ENCODE results near the gene ODC1.

ODC1 gene

DNA sequence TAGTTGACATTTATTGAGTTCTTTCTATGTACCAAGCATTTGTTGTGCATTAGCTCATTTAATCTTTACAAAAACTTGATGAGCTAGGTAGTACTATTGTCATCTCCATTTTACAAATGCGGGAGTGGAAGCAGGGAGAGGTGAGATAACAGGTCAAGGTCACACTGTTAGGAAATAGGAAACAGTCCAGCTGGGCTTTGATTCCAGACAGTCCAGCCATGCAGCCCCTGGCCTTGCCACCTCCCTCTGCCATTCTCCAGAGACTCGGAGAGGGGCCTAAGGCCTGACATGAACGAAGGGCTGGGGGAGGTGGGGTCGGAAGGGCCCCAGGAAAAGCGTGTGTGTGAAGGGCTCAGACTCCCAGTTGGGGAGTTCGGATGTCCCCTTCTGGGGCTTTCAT is 55.6 kb downstream of the ODC1 start:
- ChIA-PET POLR2A (no interaction called here), CTCF (no interaction called here)
- TF ChIP-seq BHLHE40 (IDR thresholded peaks at IDR 0.05; ENCODE audit: borderline replicate concordance), result no peak
- DNase-seq (ENCODE audit: extremely low spot score), result no peak

GRCh38 chr2:10392100-10392499 is 56.0 kb downstream of the ODC1 start:
- POLR2A ChIA-PET, result no interaction called here
- CTCF ChIA-PET, result interaction anchor here (1.7 kb wide), 1 partner anchor 17 kb away, joined by 5 read pairs; no protein-coding TSS in a partner anchor
- no peak for DNase-seq (ENCODE audit: extremely low spot score)

DNA sequence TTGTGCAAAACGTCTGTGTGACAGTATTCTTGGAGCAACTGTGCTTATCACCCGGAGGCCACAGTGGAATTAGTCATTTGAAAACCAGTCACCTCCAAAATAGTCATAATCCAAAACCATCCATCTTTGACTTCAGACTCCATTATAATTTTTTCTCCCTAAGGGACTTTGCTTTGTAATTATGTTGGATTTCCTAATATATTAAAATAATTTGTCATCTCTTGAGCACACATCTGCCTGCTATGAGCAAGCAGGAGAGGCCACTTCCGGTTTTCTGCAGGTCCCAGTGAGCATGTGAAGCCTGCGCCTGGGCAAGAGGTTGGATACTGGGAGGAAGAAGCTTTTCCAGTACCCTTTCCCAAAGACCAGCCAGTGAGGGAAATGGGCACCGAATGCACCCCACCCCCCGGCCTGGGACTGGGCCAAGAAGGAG is 57.7 kb downstream of the ODC1 start:
- DNase-seq (ENCODE audit: extremely low spot score), result no peak
- TF ChIP-seq BHLHE40 (IDR thresholded peaks at IDR 0.05; ENCODE audit: borderline replicate concordance), result no peak
- TF ChIP-seq FOXM1 (IDR thresholded peaks at IDR 0.05; ENCODE audit: borderline replicate concordance), result no peak
- no peak for TF ChIP-seq FOXK2 (IDR thresholded peaks at IDR 0.05)
- TF ChIP-seq NFRKB (IDR thresholded peaks at IDR 0.05), result no peak
- TF ChIP-seq FOXA1 (IDR thresholded peaks at IDR 0.05), result no peak
- TF ChIP-seq SP1 (IDR thresholded peaks at IDR 0.05), result no peak
- TF ChIP-seq ELF4 (IDR thresholded peaks at IDR 0.05), result no peak
- no peak for TF ChIP-seq TARDBP (IDR thresholded peaks at IDR 0.05)
- TF ChIP-seq LEF1 (IDR thresholded peaks at IDR 0.05; ENCODE audit: borderline replicate concordance), result no peak
- TF ChIP-seq CTBP1 (IDR thresholded peaks at IDR 0.05; ENCODE audit: borderline replicate concordance), result no peak
- TF ChIP-seq SUZ12 (IDR thresholded peaks at IDR 0.05), result no peak
- TF ChIP-seq ZNF384 (IDR thresholded peaks at IDR 0.05), result no peak
- no peak for TF ChIP-seq L3MBTL2 (conservative IDR thresholded peaks at IDR 0.05)
- TF ChIP-seq ARNT (IDR thresholded peaks at IDR 0.05), result no peak
- no peak for TF ChIP-seq HDGF (IDR thresholded peaks at IDR 0.05; ENCODE audit: borderline replicate concordance)
- POLR2A ChIA-PET, result no interaction called here
- CTCF ChIA-PET, result interaction anchor here (0.8 to 1.7 kb wide), 2 partner anchors 19 kb away, joined by 3 to 5 read pairs; no protein-coding TSS in a partner anchor

More at GRCh38 chr2:10392100-10392499, 56.0 kb downstream of the ODC1 start:
- no peak for TF ChIP-seq L3MBTL2 (conservative IDR thresholded peaks at IDR 0.05)

All from HEK293T (cell line).